ENCODE data around the gene CADM2. TPM values are rescaled to one million over a fixed set of nuclear protein-coding genes. Genes with fewer than 3 reads are reported as not detected.

Gene CADM2
- total RNA-seq, 1 experiment from 2014 or later: 10.9 TPM

GRCh38 chr3:86056032-86056431 is 1097.2 kb downstream of the CADM2 start:
- H3K79me2 ChIP-seq (ENCODE audit: insufficient read depth, low read length): no peaks in the 10 kb centered on the region
- no peak overlapping the region for H3K4me3 Mint-ChIP-seq
- no peak overlapping the region for H3K4ac ChIP-seq (ENCODE audit: low read depth, low read length)
- no peaks in the 10 kb centered on the region for H4K20me1 ChIP-seq (ENCODE audit: control insufficient read depth, insufficient read depth, insufficient read length)
- no peaks in the 10 kb centered on the region for H3K9me3 ChIP-seq (ENCODE audit: control insufficient read depth, low read depth, low read length)
- H3K56ac ChIP-seq (ENCODE audit: insufficient read length, low read depth, low read length): no peak overlapping the region
- no peaks in the 10 kb centered on the region for H3K36me3 Mint-ChIP-seq (ENCODE audit: insufficient read depth in 1 of 3, low read depth in 3 of 3)
- no peak overlapping the region for H2BK20ac ChIP-seq (ENCODE audit: low read depth, low read length, poor library complexity, severe bottlenecking)
- no peak overlapping the region for H3K14ac ChIP-seq (ENCODE audit: insufficient read depth, low read length)
- H3K27ac Mint-ChIP-seq: no peak overlapping the region; a peak in 1 of 7 replicates
- no peak overlapping the region for H4K91ac ChIP-seq (ENCODE audit: insufficient read length, low read depth, low read length)
- H3K23me2 ChIP-seq (ENCODE audit: insufficient read length, low read depth, low read length, poor library complexity, severe bottlenecking): no peaks in the 10 kb centered on the region
- H2BK120ac ChIP-seq (ENCODE audit: low read depth, low read length, poor library complexity, severe bottlenecking): no peak overlapping the region
- H2BK12ac ChIP-seq (ENCODE audit: insufficient read length, low read depth, low read length): no peak overlapping the region
- H3K4me1 Mint-ChIP-seq: no peaks in the 10 kb centered on the region
- no peaks in the 10 kb centered on the region for H3K9me3 Mint-ChIP-seq
- no peak overlapping the region for H3K4me2 ChIP-seq (ENCODE audit: insufficient read depth, insufficient read length, low read length)
- no peak overlapping the region for H3T11ph ChIP-seq (ENCODE audit: low read length)
- no peak for DNase-seq
- H3K18ac ChIP-seq (ENCODE audit: insufficient read length, low read depth, low read length): no peak overlapping the region
- no peak overlapping the region for H2BK5ac ChIP-seq (ENCODE audit: insufficient read length, low read length)
- no peaks in the 10 kb centered on the region for H3K27me3 Mint-ChIP-seq (ENCODE audit: low read depth)
- WGBS (ENCODE audit: extremely low coverage, insufficient read length, low lambda C conversion rate): no CpG with 5 or more reads among the region's 4 CpGs
- H4K8ac ChIP-seq (replicated peaks; ENCODE audit: insufficient read length, low read depth, low read length): no peak overlapping the region
- no peak overlapping the region for H3K9ac ChIP-seq (ENCODE audit: extremely low read depth, insufficient read length, low read length)
- no peak overlapping the region for H2AFZ ChIP-seq (ENCODE audit: low read length)
- no peak for TF ChIP-seq CTCF (conservative IDR thresholded peaks at IDR 0.05)
- no peak overlapping the region for H3K23ac ChIP-seq (ENCODE audit: insufficient read length, low read depth, low read length)
- no peak overlapping the region for H2AK5ac ChIP-seq (ENCODE audit: insufficient read length, low read length)
- no peaks in the 10 kb centered on the region for H3K27me3 ChIP-seq (ENCODE audit: insufficient read depth, low read length)
- H2BK15ac ChIP-seq (ENCODE audit: low read depth, low read length): no peak overlapping the region
- H3K4me1 ChIP-seq (ENCODE audit: insufficient read depth, low read length): no peaks in the 10 kb centered on the region
- no peak overlapping the region for H3K27ac ChIP-seq (ENCODE audit: insufficient read length, low read depth, low read length)
- no peaks in the 10 kb centered on the region for H3K79me1 ChIP-seq (ENCODE audit: insufficient read depth, low read depth, low read length, poor library complexity, severe bottlenecking)
- H4K5ac ChIP-seq (ENCODE audit: insufficient read length, low read depth, low read length): no peak overlapping the region

Data from H9 (cell line).